GM12875 (cell line): ENCODE data around the gene ADAMTS9.

Source experiments
- H3K4me3 ChIP-seq: one replicate; pipeline ENCODE4 v1.5.1; 2011; ENCODE audit warnings: low read depth, low read length, control low read depth
- TF ChIP-seq, protein P1 (sequence below): IDR thresholded peaks from 2 replicates; pipeline ENCODE4 v1.5.1; 2011; ENCODE audit warnings: low read depth, mild to moderate bottlenecking, control low read depth, inconsistent platforms, low read length, moderate library complexity, borderline replicate concordance; ENCODE audit not compliant: insufficient read depth

ADAMTS9 gene

DNA sequence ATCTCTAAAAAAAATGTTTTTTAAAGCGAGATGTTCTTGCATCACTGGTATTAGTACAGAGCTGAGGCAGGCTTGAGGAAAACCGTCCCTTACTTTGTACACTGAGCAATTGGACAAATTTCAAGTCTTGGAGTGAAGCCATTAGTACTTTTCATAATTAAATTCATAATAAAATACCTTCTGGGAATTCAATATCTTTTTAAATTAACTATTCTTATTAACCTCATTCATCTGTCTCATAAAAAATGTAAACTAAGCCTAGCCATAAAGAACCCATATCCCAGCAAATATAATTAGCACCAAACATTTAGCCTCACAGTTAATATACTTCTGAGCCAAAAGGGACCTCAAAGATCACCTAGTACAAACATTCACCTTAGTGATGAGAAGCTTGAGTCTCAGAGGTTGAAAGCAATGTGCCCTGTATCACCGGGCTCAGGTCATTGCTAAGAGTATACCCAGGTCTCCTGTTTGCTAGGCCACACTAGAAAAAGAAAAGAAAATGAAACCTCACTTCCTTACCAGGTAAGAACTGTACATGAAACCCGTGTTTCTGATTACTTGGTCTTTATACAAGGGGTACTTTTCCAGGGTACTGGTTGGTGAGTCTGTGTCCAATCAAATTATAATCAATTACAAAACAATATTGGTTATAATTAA lies 192.5 kb downstream of the ADAMTS9 start:
- TF ChIP-seq, protein P1, sequence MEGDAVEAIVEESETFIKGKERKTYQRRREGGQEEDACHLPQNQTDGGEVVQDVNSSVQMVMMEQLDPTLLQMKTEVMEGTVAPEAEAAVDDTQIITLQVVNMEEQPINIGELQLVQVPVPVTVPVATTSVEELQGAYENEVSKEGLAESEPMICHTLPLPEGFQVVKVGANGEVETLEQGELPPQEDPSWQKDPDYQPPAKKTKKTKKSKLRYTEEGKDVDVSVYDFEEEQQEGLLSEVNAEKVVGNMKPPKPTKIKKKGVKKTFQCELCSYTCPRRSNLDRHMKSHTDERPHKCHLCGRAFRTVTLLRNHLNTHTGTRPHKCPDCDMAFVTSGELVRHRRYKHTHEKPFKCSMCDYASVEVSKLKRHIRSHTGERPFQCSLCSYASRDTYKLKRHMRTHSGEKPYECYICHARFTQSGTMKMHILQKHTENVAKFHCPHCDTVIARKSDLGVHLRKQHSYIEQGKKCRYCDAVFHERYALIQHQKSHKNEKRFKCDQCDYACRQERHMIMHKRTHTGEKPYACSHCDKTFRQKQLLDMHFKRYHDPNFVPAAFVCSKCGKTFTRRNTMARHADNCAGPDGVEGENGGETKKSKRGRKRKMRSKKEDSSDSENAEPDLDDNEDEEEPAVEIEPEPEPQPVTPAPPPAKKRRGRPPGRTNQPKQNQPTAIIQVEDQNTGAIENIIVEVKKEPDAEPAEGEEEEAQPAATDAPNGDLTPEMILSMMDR: no peak
- no peak overlapping the region for H3K4me3 ChIP-seq

DNA sequence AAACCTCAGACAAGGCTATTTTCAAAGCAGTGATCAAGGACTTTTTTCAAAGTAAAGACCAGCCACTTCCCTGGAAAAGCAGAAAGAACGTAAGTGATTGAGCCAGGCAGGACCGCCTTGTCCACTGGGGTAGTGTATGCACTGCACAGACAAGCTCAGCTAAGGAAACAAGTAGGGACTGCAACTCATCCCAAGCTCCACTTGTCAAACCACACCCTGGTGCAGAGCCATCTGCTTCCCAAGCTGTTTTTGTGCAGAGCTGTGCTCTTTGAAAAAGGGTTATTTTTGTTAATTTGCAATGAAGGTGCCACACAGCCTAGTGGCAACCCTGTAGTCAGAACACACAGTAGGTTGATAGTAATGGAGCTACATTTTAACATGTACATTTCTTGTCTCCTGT lies 193.3 kb downstream of the ADAMTS9 start:
- TF ChIP-seq, protein P1: no peak
- H3K4me3 ChIP-seq: no peak overlapping the region

DNA sequence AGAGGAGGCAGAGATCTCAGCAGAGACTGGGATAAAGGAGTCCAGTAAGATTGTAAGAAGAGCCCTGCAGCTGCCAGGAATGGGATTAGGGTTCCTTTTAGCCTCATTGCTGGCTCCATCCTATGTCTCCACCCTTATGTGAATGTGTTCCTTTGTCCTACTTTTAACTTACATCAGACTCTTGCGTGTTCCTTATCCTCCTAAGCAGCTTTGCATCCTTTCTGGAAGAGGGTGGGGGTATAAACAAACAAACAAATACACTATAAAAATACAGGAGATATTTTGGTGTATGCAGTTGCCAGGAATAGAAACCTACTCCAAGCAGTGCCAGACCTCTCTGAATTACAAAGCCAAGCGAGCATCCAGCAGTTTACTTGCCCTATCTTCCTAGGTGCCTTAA lies 194.7 kb downstream of the ADAMTS9 start:
- TF ChIP-seq, protein P1: no peak
- no peak overlapping the region for H3K4me3 ChIP-seq

DNA sequence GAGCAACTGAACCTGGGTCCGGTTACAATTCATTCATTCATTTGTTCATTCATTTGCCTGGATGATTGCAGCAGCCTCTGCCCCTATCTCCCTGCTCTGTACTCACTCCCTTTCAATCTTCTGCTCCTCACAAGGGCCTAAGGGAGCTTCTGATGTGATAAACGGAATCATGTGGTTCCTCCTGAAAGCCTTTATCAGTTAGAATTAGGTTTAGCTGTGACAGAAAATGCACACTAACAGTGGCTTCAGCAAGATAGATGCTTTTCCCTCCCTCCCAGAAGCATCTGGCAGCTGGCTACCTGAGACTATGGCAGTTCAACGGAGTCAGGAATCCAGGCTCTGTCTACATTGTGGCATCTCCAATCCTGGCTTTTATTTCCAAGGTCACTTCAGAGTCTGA lies 196.0 kb downstream of the ADAMTS9 start:
- TF ChIP-seq, protein P1: no peak
- H3K4me3 ChIP-seq: no peak overlapping the region

DNA sequence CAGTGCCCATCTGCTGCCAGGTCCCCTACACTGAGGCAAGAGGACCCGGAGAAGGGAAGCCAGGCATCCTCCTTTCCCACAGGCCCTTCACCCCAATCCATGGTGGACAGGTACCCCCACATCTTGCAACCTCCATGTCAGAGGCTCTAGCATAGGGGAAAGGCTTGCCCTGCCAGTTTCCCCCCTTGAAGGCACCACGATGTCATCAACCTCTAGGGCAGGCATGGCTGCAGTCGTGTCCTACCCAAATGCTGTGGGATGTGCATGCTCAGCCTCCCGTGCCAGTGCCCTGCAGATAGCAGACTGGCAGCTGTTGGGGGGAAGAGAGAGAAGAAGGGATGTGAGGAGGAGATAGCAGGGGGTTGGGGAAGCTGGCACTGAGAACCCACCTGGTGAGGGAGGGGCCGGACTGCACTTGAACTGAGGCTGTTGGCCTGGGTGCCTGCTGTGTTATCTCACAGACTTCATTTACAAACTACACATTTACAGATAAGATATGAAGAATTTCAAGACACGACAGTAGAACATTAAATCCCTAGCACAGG lies 197.5 kb downstream of the ADAMTS9 start:
- TF ChIP-seq, protein P1: no peak
- H3K4me3 ChIP-seq: no peak overlapping the region

DNA sequence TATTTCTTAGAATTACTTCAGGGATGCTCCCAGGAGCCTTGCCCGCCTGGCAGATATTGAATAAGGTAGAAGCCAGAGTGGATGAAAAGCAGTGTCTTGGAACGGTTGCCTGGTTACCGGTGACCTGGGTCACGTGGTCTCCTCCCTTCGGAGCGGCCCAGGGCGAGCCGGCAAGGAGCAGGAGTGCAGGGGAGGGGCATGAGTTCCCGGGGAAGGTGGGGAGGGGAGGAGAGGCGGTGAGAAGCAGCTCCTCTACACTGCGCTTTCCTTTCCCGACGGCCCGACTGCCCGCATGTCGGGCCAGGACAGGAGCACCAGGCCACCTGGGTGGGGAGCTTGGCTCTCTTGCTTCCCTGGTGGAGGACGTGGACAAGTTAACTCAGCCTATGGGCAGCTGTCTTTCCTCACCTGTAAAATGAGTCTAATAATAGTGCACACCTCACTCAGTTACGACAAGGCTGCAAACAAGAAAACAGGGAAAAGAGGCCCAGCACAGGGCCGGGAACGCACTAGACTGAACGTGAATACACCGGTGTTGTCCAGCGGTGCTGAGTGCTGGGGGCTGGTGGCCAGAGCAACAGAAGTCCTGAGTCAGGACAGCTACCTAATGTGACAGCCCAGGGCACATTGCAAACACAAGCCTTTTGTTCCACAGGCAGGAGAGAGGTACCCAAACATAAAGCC lies 198.3 kb downstream of the ADAMTS9 start:
- H3K4me3 ChIP-seq: no peak overlapping the region

More for the DNA sequence above, 198.3 kb downstream of the ADAMTS9 start:
- TF ChIP-seq, protein P1: no peak
